COLO668 (cell line): ENCODE data around the gene CCDC39.
"Not testable (repeated sequence)": the region's sequence is repeated elsewhere in the genome, so short reads cannot be mapped to it uniquely, and the experiment has no call there.

Source experiments
- DNase-seq: peaks from one replicate; lab custom pipeline; 2025; ENCODE audit not compliant: unreplicated experiment; lab: John Stamatoyannopoulos, UW

CCDC39 gene

GRCh38 chr3:180626844-180627243 is 52.4 kb downstream of the CCDC39 start:
- DNase-seq, result no peak

- DNase-seq, result no peak
Observed at GRCh38 chr3:180624714-180625113, 54.6 kb downstream of the CCDC39 start.

GRCh38 chr3:180619723-180620122 is 59.6 kb downstream of the CCDC39 start:
- DNase-seq, result no peak

GRCh38 chr3:180618563-180618962 is 60.7 kb downstream of the CCDC39 start:
- not testable (repeated sequence) for DNase-seq

- DNase-seq, result no peak
Observed at GRCh38 chr3:180617049-180617448, 62.2 kb downstream of the CCDC39 start.

GRCh38 chr3:180615954-180616353 is 63.3 kb downstream of the CCDC39 start:
- no peak for DNase-seq

- no peak for DNase-seq
Observed at GRCh38 chr3:180612364-180612763, 66.9 kb downstream of the CCDC39 start.

GRCh38 chr3:180611006-180611405 is 68.3 kb downstream of the CCDC39 start:
- no peak for DNase-seq

- peak; percentile 88 for DNase-seq
Observed at GRCh38 chr3:180601688-180602666, 77.3 kb downstream of the CCDC39 start, which contains the start of gene TTC14. TSS of gene TTC14 (plus strand) at chr3:180602163. CDS start at chr3:180602262, 99 bp downstream.

- DNase-seq, result no peak
Observed at GRCh38 chr3:180600473-180600872, 78.8 kb downstream of the CCDC39 start.

- DNase-seq, result no peak
Observed at GRCh38 chr3:180595559-180595935, 83.7 kb downstream of the CCDC39 start.

- no peak for DNase-seq
Observed at GRCh38 chr3:180594631-180595558, 84.4 kb downstream of the CCDC39 start.

- not testable (repeated sequence) for DNase-seq
Observed at GRCh38 chr3:180593631-180594030, 85.7 kb downstream of the CCDC39 start.

GRCh38 chr3:180590396-180590795 is 88.9 kb downstream of the CCDC39 start:
- DNase-seq, result no peak

- no peak for DNase-seq
Observed at GRCh38 chr3:180580934-180581333, 98.4 kb downstream of the CCDC39 start.

- DNase-seq, result no peak
Observed at GRCh38 chr3:180575571-180575970, 103.7 kb downstream of the CCDC39 start.

- DNase-seq, result no peak
Observed at GRCh38 chr3:180571831-180572598, 107.3 kb downstream of the CCDC39 start.

GRCh38 chr3:180570238-180570637 is 109.1 kb downstream of the CCDC39 start:
- DNase-seq, result no peak

- no peak for DNase-seq
Observed at GRCh38 chr3:180564676-180565075, 114.6 kb downstream of the CCDC39 start.
